Ishikawa (cell line): ENCODE measurements around the gene HES7.

Experiments used
- CEBPB ChIP-seq: IDR thresholded peaks from 2 replicates; pipeline ENCODE4 v1.6.1; 2012
- CREB1 ChIP-seq: IDR thresholded peaks from 2 replicates; pipeline ENCODE4 v1.6.1; 2012; ENCODE audit warnings: low read depth
- EGR1 ChIP-seq: IDR thresholded peaks from 2 replicates; pipeline ENCODE4 v1.6.1; 2012
- EP300 ChIP-seq: IDR thresholded peaks from 2 replicates; pipeline ENCODE4 v1.6.1; 2012; ENCODE audit warnings: borderline replicate concordance
- FOXM1 ChIP-seq: IDR thresholded peaks from 2 replicates; pipeline ENCODE4 v1.6.1; 2012; ENCODE audit warnings: low read depth, borderline replicate concordance
- MAX ChIP-seq: IDR thresholded peaks from 2 replicates; pipeline ENCODE4 v1.6.1; 2012
- NFIC ChIP-seq: IDR thresholded peaks from 2 replicates; pipeline ENCODE4 v1.6.1; 2012
- RAD21 ChIP-seq: IDR thresholded peaks from 2 replicates; pipeline ENCODE4 v1.6.1; 2012; ENCODE audit warnings: low read depth
- REST ChIP-seq: IDR thresholded peaks from 2 replicates; pipeline ENCODE4 v1.6.1; 2012; ENCODE audit warnings: low read depth, mild to moderate bottlenecking
- TAF1 ChIP-seq: IDR thresholded peaks from 2 replicates; pipeline ENCODE4 v1.6.1; 2012; ENCODE audit warnings: low read depth, mild to moderate bottlenecking
- TCF12 ChIP-seq: IDR thresholded peaks from 2 replicates; pipeline ENCODE4 v1.6.1; 2012; ENCODE audit warnings: low read depth
- TEAD4 ChIP-seq: IDR thresholded peaks from 2 replicates; pipeline ENCODE4 v1.6.1; 2012
- USF1 ChIP-seq: IDR thresholded peaks from 2 replicates; pipeline ENCODE4 v1.6.1; 2012
- YY1 ChIP-seq: IDR thresholded peaks from 2 replicates; pipeline ENCODE4 v1.6.1; 2012; ENCODE audit warnings: low read depth
- ZBTB7A ChIP-seq: IDR thresholded peaks from 2 replicates; pipeline ENCODE4 v1.6.1; 2012; ENCODE audit warnings: low read depth

The HES7 gene

GRCh38 chr17:8154608-8155155 is 30.8 kb upstream of the HES7 start:
- TF ChIP-seq TAF1 (no peak), CREB1 (no peak), FOXM1 (no peak)

GRCh38 chr17:8153957-8154607 is 30.2 kb upstream of the HES7 start:
- TF ChIP-seq EGR1 (peak; percentile 64; the same call in 1 of the 2 replicates), REST (no peak), MAX (peak; percentile 80), TCF12 (peak; percentile 75), TEAD4 (peak; percentile 94), TAF1 (no peak), CREB1 (peak; percentile 81), NFIC (peak; percentile 91), FOXM1 (no peak), YY1 (peak; percentile 70; the same call in 1 of the 2 replicates), RAD21 (no peak), CEBPB (no peak)

GRCh38 chr17:8153525-8153956 is 29.6 kb upstream of the HES7 start:
- no peak for TF ChIP-seq EGR1
- TF ChIP-seq REST, result no peak
- TF ChIP-seq CEBPB, result no peak
- TF ChIP-seq USF1, result peak; percentile 78
- TF ChIP-seq MAX, result no peak
- TF ChIP-seq EP300, result no peak

GRCh38 chr17:8153031-8153451 is 29.1 kb upstream of the HES7 start:
- TF ChIP-seq USF1 (no peak), EGR1 (no peak), RAD21 (no peak), TAF1 (0 out of 2 replicates have a peak, but pooled peaks have one; percentile 23), FOXM1 (no peak)

GRCh38 chr17:8152112-8152775 is 28.3 kb upstream of the HES7 start, which contains the start of gene PER1:
Gene PER1, minus strand, starts transcription at chr17:8152404. Its CDS starts 1,698 bp downstream, at chr17:8150706.
- TF ChIP-seq CEBPB, result peak; percentile 94
- TF ChIP-seq ZBTB7A, result no peak
- no peak for TF ChIP-seq YY1
- TF ChIP-seq EGR1, result 0 out of 2 replicates have a peak, but pooled peaks have one; percentile 35
- TF ChIP-seq RAD21, result no peak
- no peak for TF ChIP-seq REST
- TF ChIP-seq TCF12, result no peak; the same call in 1 of the 2 replicates
- TF ChIP-seq NFIC, result peak; percentile 59
- TF ChIP-seq TEAD4, result 0 out of 2 replicates have a peak, but pooled peaks have one; percentile 13
- TF ChIP-seq USF1, result peak; percentile 75
- no peak for TF ChIP-seq FOXM1
- TF ChIP-seq CREB1, result peak; percentile 30; the same call in 1 of the 2 replicates
- peak; percentile 52; the same call in 1 of the 2 replicates for TF ChIP-seq TAF1
- TF ChIP-seq MAX, result peak; percentile 98
